Activated CD4-positive, alpha-beta T cell treated with anti-CD3 and anti-CD28 coated beads, Interleukin-2, amount 50 U/mL, for 48 hours (primary cell): ENCODE measurements around the gene TSKS.

Source experiments
- DNase-seq, 2 experiments: peaks; one replicate each; pipeline ENCODE4 v3.0.0-alpha.2; 2020

The TSKS gene

GRCh38 chr19:49713236-49713845 is 49.8 kb downstream of the TSKS start:
- DNase-seq, result no peak

- peak in 1 of 2 experiments; percentile 22 for DNase-seq
Observed at GRCh38 chr19:49712397-49712859, 50.7 kb downstream of the TSKS start.

- no peak for DNase-seq
Observed at GRCh38 chr19:49710372-49710951, 52.6 kb downstream of the TSKS start.

GRCh38 chr19:49705919-49706318 is 57.2 kb downstream of the TSKS start:
- no peak for DNase-seq

GRCh38 chr19:49704888-49705642 is 58.0 kb downstream of the TSKS start:
- no peak for DNase-seq

GRCh38 chr19:49701271-49701786 is 61.8 kb downstream of the TSKS start:
- DNase-seq, result no peak

- no peak for DNase-seq
Observed at GRCh38 chr19:49700563-49700962, 62.5 kb downstream of the TSKS start.

GRCh38 chr19:49699364-49699763 is 63.7 kb downstream of the TSKS start:
- no peak for DNase-seq

- no peak for DNase-seq
Observed at GRCh38 chr19:49696865-49697264, 66.2 kb downstream of the TSKS start.

- DNase-seq, result no peak
Observed at GRCh38 chr19:49696115-49696514, 67.0 kb downstream of the TSKS start.

GRCh38 chr19:49692147-49692506 is 71.0 kb downstream of the TSKS start:
- no peak for DNase-seq

GRCh38 chr19:49691243-49692146 is 71.6 kb downstream of the TSKS start:
- DNase-seq, result peak; percentile 58 to 61

- DNase-seq, result peak; percentile 69 to 80
Observed at GRCh38 chr19:49690656-49691242, 72.4 kb downstream of the TSKS start, which contains the start of gene CPT1C. Gene CPT1C (plus strand): TSS chr19:49691116. CDS start chr19:49692253, 1,137 bp downstream.

- DNase-seq, result no peak
Observed at GRCh38 chr19:49690079-49690655, 72.9 kb downstream of the TSKS start.
